Activated CD8-positive, alpha-beta memory T cell treated with anti-CD3 and anti-CD28 coated beads for 48 hours (primary cell): Measurements from ENCODE around the gene TRIM10.

Experiments used
- DNase-seq, 3 experiments: peaks; one replicate each; pipeline ENCODE4 v3.0.0-alpha.2; 2020; ENCODE audit warnings: low read depth in 2 of 3, low spot score in 2 of 3

TRIM10 gene

GRCh38 chr6:30160785-30161531 is at the start of gene TRIM10:
TRIM10 (minus strand) TSS chr6:30161211; CDS start chr6:30160858, 353 bp downstream.
- no peak for DNase-seq

GRCh38 chr6:30207619-30208295 is 46.7 kb upstream of the TRIM10 start:
- DNase-seq = no peak

GRCh38 chr6:30206799-30207618 is 46.0 kb upstream of the TRIM10 start:
- no peak for DNase-seq

DNA sequence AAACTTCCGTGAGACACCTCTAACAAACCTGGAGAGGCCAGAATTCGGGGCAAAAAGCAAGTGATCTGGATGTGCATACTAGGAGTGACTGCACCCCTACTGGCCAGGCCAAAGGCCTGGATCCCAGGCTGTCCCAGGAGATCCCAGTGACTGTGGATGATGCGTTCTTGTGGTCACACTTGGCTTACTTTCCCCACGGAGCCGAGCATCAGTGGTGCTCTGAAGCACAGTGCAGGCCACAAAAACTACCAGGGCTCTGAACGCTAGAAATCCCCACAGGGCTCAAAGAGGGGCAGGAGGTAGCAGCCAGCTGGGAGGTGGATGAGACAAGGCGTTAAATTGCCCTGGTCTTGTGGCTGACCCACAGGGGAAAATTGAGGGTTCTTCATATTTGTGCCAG is 45.1 kb upstream of the TRIM10 start:
- DNase-seq = no peak

DNA sequence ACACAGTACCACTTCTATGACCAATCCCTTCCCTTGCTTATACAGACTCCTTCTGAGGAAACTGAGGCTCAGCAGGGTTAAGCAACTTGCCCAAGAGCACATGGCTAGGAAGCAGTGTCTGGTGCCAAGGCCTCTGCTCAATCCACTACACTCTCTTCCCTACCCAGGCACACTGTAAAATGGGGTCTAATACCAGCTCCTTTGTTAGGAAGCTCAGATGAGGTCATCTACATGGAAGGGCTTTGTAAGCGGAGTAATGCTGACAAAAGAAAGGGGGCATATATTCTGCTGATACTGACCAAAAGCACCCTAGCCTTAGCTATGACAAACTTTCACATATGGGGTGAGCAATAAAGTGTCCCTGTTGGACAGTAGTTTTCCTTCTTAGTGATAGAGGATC is 43.1 kb upstream of the TRIM10 start:
- DNase-seq = no peak

- DNase-seq = no peak
Observed at GRCh38 chr6:30202366-30202765, 41.4 kb upstream of the TRIM10 start.

DNA sequence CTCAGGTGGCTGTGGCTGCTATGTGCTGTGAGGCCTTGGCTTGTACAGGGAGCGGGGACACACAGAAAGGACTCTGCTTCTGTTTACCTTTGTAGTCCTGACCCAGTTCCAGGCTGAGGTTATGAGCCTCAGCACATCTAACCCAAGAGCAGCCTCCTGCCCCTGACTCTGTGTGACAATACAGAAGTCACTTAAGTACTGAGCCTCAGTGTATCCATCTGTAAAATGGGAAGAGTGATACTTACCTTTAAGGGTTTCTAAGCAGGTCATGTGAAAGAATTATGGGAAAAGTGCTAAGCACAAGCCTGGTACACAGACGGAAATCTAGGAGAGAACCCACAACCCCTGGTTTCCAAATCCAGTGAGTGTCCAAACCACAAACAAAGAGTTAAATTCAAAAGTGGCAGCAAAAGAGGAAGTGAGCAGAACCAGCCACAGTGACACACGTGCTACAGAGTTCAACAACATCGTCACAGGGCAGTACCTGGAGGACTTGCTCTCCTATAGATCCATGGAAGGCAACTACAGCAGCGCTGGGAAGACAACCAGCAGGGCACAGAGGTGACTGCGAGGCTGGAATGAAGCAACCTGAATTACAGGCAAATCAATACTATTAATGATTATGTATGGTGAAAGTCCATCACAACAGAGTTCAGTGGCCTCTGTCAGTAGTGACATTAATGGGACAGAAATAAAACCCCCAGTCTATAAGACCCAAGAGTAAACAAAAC is 39.7 kb upstream of the TRIM10 start:
- DNase-seq = no peak

- DNase-seq = no peak
Observed at GRCh38 chr6:30198166-30199084, 37.4 kb upstream of the TRIM10 start.

- no peak for DNase-seq
Observed at GRCh38 chr6:30196376-30196775, 35.4 kb upstream of the TRIM10 start.

- DNase-seq = no peak
Observed at GRCh38 chr6:30195951-30196350, 34.9 kb upstream of the TRIM10 start.

DNA sequence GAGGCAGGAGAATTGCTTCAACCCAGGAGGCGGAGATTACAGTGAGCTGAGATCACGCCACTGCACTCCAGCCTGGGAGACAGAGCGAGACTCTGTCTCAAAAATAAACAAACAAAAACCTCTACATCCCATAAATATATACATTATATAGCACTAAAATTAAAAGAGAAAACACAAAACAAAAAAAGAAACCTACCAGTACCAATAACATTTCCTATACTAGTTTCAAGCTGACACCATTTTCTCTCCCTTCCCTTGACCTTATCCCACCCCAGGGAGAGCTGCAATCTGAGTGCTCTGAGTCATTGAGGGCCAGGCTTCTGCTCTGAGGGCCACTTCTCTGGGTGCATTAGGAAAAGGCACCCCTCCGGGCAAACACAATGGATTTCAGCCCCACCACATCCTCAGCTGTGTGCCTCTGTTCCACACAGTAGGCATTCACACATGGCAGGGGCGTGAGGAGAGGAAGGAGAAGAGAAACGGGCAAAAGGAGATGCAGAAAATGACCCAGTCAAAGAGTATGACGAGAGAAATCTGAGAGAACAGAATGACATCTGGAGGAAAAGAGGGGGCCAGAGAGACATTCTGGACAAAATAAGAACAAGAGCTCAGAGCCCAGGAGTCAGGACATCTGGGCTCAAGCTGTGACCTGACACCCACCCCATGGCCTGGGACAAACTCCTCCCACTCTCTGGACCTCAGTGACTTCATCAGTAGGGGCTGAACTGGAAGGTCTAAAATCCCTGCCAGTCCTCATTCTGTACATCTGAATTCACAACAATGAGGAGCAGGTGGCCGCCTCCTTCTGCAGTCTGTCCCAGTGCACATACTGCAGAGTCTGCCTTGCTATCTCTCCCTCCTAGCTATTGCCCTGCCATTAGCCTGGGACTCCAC is 34.0 kb upstream of the TRIM10 start:
- DNase-seq = no peak

- DNase-seq = no peak
Observed at GRCh38 chr6:30192076-30192475, 31.1 kb upstream of the TRIM10 start.

GRCh38 chr6:30188541-30188940 is 27.5 kb upstream of the TRIM10 start:
- DNase-seq = no peak

DNA sequence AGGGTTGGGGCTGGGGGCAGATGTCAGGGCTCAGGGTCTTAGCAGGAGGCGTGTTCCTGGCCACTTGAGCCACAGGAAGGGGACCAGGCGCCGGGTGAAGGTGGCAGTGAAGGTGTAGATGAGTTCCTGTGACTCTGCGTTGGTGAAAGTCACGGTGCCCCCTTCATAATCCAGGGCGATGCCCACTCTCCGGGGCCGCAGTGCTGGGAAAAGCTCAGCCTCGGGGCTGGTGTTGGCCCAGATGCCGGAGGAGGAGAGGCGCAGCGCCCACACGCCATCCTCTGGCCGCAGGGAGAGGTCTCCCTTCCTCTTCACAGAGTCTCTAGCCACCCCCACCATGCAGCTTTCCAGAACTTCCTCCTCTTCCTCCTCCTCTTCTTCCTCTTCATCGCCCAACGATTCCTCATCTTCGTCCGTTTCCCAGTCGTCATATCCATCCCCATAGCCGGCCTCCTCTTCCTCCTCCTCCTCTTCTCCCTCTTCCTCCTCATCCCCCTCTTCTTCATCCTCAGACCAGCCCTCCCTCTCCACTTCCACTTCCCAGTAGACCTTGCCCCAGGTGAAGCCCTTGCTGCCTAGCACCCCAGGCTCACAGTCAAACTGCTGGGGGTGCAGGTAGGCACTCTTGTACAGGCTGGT is 25.0 kb upstream of the TRIM10 start:
- DNase-seq = no peak

- DNase-seq = no peak
Observed at GRCh38 chr6:30184417-30185031, 23.5 kb upstream of the TRIM10 start.

- no peak for DNase-seq
Observed at GRCh38 chr6:30180145-30180544, 19.1 kb upstream of the TRIM10 start.

DNA sequence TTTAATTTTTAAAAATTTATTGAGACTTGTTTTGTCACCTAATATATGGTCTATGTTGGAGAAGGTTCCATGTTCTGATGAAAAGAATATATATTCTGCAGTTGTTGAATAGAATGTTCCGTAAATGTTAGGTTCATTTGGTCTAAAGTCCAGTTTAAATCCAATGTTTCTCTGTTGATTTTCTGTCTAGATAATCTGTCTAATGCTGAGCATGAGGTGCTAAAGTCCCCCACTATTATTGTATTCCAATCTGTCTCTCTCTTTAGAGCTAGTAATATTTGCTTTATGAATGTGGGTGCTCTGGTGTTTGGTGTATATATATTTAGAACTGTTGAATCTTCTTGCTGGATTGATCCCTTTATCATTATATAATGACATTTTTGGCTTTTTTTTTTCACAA is 17.8 kb upstream of the TRIM10 start:
- no peak for DNase-seq

- no peak for DNase-seq
Observed at GRCh38 chr6:30175765-30176164, 14.8 kb upstream of the TRIM10 start.
